A204.1 (cell line): ENCODE data around the gene LUZP2.

ENCODE experiments used
- FAIRE-seq: peaks from 2 replicates; lab custom pipeline; 2012; peaks lifted over from hg19 to GRCh38; lab: Jason Lieb, UNC

LUZP2 gene

GRCh38 chr11:24635588-24636290 lies 138.9 kb downstream of the LUZP2 start:
- FAIRE-seq: no peak

GRCh38 chr11:24636291-24636629 lies 139.4 kb downstream of the LUZP2 start:
- FAIRE-seq: no peak

- FAIRE-seq: no peak
Measured at GRCh38 chr11:24637520-24637919, 140.7 kb downstream of the LUZP2 start.

GRCh38 chr11:24642648-24643047 lies 145.8 kb downstream of the LUZP2 start:
- FAIRE-seq: no peak

GRCh38 chr11:24645563-24645962 lies 148.7 kb downstream of the LUZP2 start:
- FAIRE-seq: no peak

- FAIRE-seq: no peak
Measured at GRCh38 chr11:24651873-24652272, 155.0 kb downstream of the LUZP2 start.

GRCh38 chr11:24653901-24654300 lies 157.0 kb downstream of the LUZP2 start:
- FAIRE-seq: no peak

- no peak for FAIRE-seq
Measured at GRCh38 chr11:24661331-24661730, 164.5 kb downstream of the LUZP2 start.

GRCh38 chr11:24664399-24664798 lies 167.5 kb downstream of the LUZP2 start:
- no peak for FAIRE-seq

- FAIRE-seq: no peak
Measured at GRCh38 chr11:24667353-24667968, 170.6 kb downstream of the LUZP2 start.

GRCh38 chr11:24678703-24679348 lies 182.0 kb downstream of the LUZP2 start:
- FAIRE-seq: no peak

GRCh38 chr11:24679821-24680351 lies 183.0 kb downstream of the LUZP2 start:
- FAIRE-seq: no peak

GRCh38 chr11:24683583-24683982 lies 186.7 kb downstream of the LUZP2 start:
- no peak for FAIRE-seq

GRCh38 chr11:24685821-24686220 lies 189.0 kb downstream of the LUZP2 start:
- no peak for FAIRE-seq

- FAIRE-seq: no peak
Measured at GRCh38 chr11:24687531-24688147, 190.8 kb downstream of the LUZP2 start.

- FAIRE-seq: no peak
Measured at GRCh38 chr11:24688981-24689380, 192.1 kb downstream of the LUZP2 start.

- FAIRE-seq: no peak
Measured at GRCh38 chr11:24697522-24698111, 200.8 kb downstream of the LUZP2 start.

- FAIRE-seq: no peak
Measured at GRCh38 chr11:24704716-24705115, 207.9 kb downstream of the LUZP2 start.

GRCh38 chr11:24705474-24705873 lies 208.6 kb downstream of the LUZP2 start:
- no peak for FAIRE-seq

GRCh38 chr11:24708616-24709015 lies 211.8 kb downstream of the LUZP2 start:
- FAIRE-seq: no peak

- no peak for FAIRE-seq
Measured at GRCh38 chr11:24709928-24710565, 213.2 kb downstream of the LUZP2 start.

- FAIRE-seq: no peak
Measured at GRCh38 chr11:24714601-24715000, 217.7 kb downstream of the LUZP2 start.
